ENCODE data around the gene MSI1.

The MSI1 gene

GRCh38 chr12:120368789-120369602 is at the start of gene MSI1:
Gene MSI1, minus strand, starts transcription at chr12:120369164. Its CDS starts 73 bp downstream, at chr12:120369091.
- DNase-seq (ENCODE audit: low read depth): no peak

- no peak for DNase-seq (ENCODE audit: low read depth)
These were observed 49.1 kb upstream of the MSI1 start for GRCh38 chr12:120417917-120418580.

GRCh38 chr12:120416490-120417216 is 47.7 kb upstream of the MSI1 start:
- no peak for DNase-seq (ENCODE audit: low read depth)

GRCh38 chr12:120413901-120414695 is 45.1 kb upstream of the MSI1 start:
- no peak for DNase-seq (ENCODE audit: low read depth)

- DNase-seq (ENCODE audit: low read depth): no peak
These were observed 43.5 kb upstream of the MSI1 start for GRCh38 chr12:120412421-120412820.

- DNase-seq (ENCODE audit: low read depth): no peak
These were observed 39.8 kb upstream of the MSI1 start for GRCh38 chr12:120408771-120409170.

GRCh38 chr12:120406553-120406952 is 37.6 kb upstream of the MSI1 start:
- DNase-seq (ENCODE audit: low read depth): no peak

GRCh38 chr12:120406069-120406468 is 37.1 kb upstream of the MSI1 start:
- no peak for DNase-seq (ENCODE audit: low read depth)

GRCh38 chr12:120404271-120404670 is 35.3 kb upstream of the MSI1 start:
- no peak for DNase-seq (ENCODE audit: low read depth)

- no peak for DNase-seq (ENCODE audit: low read depth)
These were observed 34.9 kb upstream of the MSI1 start for GRCh38 chr12:120403869-120404268.

GRCh38 chr12:120402217-120402616 is 33.3 kb upstream of the MSI1 start:
- DNase-seq (ENCODE audit: low read depth): no peak

- peak; percentile 59 for DNase-seq (ENCODE audit: low read depth)
These were observed 30.6 kb upstream of the MSI1 start for GRCh38 chr12:120399531-120399930.

- DNase-seq (ENCODE audit: low read depth): no peak
These were observed 29.0 kb upstream of the MSI1 start for GRCh38 chr12:120397824-120398540.

GRCh38 chr12:120394483-120395367 is 25.8 kb upstream of the MSI1 start:
- DNase-seq (ENCODE audit: low read depth): no peak

- no peak for DNase-seq (ENCODE audit: low read depth)
These were observed 21.7 kb upstream of the MSI1 start for GRCh38 chr12:120390540-120391120.

- no peak for DNase-seq (ENCODE audit: low read depth)
These were observed 19.9 kb upstream of the MSI1 start for GRCh38 chr12:120388691-120389481.

- no peak for DNase-seq (ENCODE audit: low read depth)
These were observed 12.9 kb upstream of the MSI1 start for GRCh38 chr12:120381752-120382419.

- DNase-seq (ENCODE audit: low read depth): no peak
These were observed 9.1 kb upstream of the MSI1 start for GRCh38 chr12:120378036-120378435.

- DNase-seq (ENCODE audit: low read depth): no peak
These were observed 8.6 kb upstream of the MSI1 start for GRCh38 chr12:120377611-120378010.
